ENCODE results near the gene GHRH.

The GHRH gene

DNA sequence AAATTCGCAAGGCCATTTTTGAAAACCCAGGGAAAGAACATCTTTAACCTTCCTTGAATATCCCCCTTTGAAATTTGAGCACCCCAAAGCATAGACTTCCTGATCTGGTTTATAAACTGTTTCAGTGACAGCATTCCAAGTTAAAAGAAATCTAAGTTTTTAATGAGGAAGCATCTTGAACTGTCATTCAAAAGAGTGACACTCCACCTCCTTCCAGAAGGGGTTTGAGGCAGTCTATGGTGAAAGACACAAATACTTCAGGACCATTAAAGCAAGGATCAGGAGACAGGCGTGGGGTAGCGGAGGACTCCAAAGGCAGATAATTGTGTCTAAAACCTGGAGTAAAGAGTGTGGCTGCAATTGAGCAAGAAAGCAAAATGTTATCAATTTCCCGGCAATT, 691 bp downstream of the GHRH start:
- DNase-seq, result no peak

DNA sequence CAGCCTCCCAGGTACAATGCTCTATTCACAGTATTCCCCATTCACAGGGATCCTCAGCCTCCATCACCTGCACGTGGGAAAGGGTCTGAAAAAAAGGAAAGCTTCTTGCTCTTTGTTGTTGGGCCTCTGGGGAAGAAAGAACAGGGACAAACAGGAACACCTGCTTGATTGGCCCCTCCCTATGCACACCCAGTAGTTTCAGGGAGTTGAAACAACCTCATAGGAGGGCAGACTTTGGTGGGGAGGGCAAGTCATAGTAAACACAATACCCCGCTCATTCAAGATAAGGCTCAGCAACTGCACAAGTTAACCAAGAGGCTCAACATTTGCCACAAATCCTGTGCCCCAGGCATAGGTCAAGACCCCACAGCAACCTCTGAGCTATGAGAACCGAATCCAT, 1.7 kb downstream of the GHRH start:
- DNase-seq, result no peak

GRCh38 chr20:37259031-37259430, 2.6 kb downstream of the GHRH start:
- DNase-seq, result no peak

- DNase-seq, result no peak
These were observed 3.6 kb downstream of the GHRH start for GRCh38 chr20:37257988-37258387.

DNA sequence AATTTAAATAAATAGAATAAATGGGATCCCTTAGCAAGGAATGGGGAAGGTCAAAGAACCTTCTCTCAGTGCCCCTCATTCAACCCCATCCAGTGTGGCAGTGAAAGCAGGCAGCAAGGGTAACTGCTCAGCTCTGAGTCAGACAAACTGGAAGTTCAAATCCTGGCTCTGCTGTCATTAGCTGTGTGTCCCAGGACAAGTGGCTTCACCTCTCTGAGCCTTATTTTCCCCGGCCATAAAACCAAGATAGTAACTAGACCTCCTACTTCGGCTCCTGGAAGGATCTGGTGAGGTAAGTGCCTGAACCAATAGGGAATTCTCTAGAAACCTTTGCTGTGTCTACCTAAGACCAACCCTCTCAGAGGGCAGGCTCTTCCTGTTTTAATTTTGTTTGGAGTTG, 4.1 kb downstream of the GHRH start:
- DNase-seq, result no peak

DNA sequence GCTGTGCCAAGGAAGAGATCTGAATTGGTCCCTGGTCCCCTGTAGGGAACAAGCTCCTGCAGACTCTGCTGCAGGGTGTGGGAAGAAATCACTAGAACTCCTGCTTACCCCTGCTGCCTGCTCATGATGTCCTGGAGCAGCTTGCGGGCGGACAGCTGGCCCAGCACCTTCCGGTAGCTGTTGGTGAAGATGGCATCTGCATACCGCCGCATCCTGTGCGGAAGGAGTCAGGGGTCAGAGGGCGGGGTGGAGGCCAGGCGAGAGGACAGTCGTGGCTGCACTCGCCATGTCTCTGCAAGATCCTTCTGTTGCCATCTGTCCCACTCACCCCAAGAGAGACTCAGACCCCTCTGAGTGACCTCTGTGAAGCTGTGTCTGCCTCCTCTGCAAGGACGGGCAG, 5.3 kb downstream of the GHRH start:
- no peak for DNase-seq

GRCh38 chr20:37254114-37254878, 7.3 kb downstream of the GHRH start:
- DNase-seq, result no peak

DNA sequence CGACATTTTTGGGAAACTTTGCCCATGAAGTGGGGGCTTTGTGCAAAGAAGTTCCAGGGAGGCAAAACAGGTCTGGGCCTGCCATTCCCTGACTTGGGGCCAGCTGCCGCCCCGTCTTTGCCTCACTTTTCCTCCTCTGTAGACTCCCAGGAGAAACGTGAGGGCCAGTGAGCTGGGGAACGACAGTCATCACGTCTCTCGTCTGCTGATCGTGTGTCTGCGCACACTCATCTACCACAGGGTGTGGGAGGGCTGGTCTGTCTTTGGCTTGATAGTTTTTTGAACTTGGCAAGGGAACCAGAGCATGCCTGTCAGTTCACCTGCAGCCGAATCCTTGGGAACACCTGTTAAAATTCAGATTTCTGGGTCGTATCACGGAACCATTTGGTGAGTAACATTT, 8.5 kb downstream of the GHRH start:
- no peak for DNase-seq

GRCh38 chr20:37251825-37252477, 9.7 kb downstream of the GHRH start:
- DNase-seq, result no peak

GRCh38 chr20:37249304-37249703, 12.3 kb downstream of the GHRH start:
- no peak for DNase-seq

- DNase-seq, result no peak
These were observed 14.1 kb downstream of the GHRH start for GRCh38 chr20:37247547-37247946.

DNA sequence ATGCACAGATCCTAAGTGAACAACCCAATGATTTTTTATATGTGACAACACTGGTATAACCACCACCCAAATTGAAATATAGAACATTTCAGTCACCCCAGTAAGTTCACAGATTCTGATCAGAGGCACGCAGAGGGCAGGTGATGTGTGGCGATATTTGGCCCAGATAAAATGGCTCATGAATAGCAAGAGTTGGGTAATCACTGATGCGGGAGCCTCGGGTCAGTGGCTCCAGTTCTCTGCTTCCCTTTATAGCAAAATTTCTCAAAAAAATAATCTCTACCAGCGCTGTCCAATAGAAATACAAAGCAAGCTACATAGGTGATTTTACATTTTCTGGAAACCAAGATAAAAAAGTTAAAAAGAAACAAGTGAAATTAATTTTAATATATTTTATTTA, 14.9 kb downstream of the GHRH start:
- DNase-seq, result no peak

DNA sequence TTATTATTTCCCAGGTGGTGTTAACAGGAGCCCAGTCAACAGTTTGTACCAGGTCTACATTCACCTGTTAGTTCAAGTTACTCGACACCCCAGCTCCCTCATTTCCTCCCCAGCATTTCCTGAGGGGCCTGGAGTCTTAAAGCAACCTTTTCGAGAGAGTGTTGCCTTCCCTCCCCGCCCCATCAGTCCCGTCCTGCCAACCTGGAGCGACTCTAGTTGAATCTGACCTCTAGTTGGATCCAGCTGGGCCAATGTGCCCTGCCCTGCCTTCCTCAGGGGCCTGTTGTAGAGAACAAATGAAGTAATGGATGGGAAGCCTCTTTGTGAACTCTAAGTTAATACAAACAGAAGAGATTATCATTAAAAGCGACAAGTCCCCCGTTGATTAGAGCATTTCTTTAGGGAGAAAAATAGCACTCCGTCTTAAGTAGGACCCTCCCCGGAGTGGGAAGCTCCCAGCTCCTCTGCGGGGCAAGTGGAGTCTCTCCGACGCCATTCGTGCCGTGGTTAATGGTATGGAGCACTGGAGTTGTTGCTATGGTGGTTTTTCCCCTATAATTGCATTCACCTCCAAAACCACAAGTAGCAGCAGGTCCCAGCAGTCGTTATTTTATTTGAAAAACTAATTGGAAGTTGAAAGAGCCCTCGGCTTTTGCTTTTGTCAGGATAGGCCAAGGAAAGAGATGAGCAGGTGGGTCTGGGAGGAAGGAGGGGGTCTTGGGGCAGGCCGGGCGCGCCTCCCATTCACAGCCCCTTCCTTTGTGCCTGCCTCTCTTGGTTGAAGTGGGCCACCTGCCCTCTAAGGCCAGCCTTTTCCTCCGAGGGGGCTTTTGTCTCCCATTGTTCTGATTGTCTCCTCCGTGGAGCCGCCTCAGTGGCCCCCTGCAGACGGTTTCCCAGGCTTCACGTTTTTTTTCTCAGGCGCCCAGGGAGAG, 16.1 kb downstream of the GHRH start:
- DNase-seq, result no peak

DNA sequence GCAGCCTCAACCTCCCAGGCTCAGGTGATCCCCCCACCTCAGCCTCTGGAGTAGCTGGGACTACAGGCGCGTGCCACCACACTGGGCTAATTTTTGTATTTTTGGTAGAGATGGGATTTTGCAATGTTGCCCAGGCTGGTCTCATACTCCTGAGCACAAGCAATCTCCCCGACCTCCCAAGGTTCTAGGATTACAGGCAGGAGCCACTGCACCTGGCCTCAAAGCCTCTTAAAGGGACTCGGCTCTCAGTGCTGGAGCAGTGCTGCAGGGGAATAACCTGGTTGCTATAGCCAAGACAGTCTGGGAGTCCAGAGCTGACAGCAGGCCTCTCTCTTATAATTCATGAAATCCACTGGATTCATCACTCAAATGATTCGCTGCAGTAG, 17.0 kb downstream of the GHRH start:
- no peak for DNase-seq

DNA sequence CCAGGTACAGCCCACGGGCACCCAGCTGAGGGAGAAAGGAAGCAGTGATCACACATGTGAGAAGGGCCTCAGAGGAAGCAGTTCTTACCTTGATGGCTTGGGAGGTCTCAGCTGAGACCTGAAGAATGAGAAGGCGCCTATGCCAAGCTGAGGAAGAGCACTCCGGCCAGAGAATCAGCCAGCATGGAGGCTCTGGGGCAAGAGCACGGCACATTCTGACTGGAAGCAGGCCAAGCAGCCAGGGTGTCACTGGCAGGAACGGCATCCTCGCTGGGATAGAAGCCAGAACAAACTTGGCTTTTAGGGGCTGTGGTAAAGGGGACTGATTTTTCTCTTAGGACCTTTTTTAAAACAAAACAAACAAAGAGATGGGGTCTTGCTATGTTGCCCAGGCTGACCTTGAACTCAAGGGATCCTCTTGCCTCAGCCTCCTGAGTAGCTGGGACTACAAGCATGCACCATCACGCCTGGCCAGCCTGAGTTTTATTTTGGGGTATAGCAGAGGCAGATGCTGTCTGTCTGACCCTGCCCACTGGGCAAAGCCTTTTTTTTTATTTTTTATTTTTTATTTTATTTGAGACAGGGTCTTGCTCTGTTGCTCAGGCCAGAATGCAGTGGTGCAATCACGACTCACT, 17.6 kb downstream of the GHRH start:
- DNase-seq, result no peak

DNA sequence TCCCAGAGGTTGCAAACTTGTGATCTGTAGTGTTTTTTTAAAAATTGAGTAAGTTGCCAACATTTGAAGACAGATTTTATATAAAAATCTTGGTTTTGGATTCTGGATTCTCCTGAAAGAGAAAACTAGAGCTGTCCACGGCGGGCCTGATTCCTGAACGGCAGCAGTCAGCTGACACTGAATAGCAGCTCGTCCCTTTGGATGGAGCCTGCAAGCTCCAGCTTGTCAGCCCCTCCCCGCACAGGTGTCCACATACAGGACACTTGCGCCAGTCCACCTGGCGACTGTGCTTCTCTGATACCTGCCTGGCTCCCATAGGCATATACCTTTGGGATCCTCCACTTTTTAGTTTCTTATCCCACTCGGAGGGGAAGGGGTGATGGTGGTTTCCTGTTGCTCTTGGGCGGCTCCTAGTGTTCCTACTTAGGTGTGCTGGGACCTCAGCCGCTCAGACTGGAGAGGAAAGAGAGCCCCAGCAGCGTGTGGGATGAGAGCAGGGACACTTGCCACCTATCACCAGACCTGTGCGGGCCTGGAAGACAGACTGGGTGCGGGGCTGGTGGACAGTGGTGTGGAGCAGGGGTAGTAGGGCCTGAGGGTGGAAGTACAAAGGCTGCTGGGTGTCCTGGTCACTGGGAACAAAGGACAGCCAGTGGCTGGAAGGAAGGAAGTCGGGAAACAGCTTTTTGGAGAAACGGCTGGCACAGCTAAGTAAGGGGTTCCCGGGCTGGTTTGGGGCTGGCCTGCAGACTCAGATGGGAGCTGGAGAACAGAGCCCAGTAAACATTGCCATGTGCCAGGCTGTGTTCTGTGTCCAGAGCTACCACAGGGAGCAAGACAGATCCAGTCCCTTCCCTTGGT, 18.3 kb downstream of the GHRH start:
- no peak for DNase-seq

DNA sequence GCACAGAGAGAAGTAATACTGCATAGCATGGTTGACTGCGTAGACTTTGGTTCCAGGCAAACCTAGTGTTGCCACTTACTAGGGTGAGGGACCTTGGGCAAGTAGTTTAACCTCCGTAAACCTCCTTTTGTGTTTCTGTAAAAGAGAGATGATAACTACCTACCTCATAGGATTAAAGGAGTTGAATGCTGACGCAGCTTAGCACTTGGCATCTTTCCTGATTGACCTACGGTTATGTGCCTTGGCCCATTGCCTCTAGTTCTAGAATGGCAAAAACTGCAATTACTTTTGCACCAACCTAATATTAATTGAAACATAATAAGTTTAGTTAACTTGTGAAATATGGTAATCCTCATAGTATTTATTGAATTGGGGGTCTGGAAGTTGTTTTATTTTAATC, 19.1 kb downstream of the GHRH start:
- DNase-seq, result no peak

- DNase-seq, result no peak
These were observed 21.1 kb downstream of the GHRH start for GRCh38 chr20:37240337-37241067.

- no peak for DNase-seq
These were observed 22.6 kb downstream of the GHRH start for GRCh38 chr20:37238935-37239451.

- no peak for DNase-seq
These were observed 23.2 kb downstream of the GHRH start for GRCh38 chr20:37238426-37238825.

- no peak for DNase-seq
These were observed 24.0 kb downstream of the GHRH start for GRCh38 chr20:37237656-37238055.

Data from CD4-positive, alpha-beta T cell treated with Interleukin-10 for 1 hour (primary cell).